Hepatocyte (in vitro differentiated cells): ENCODE measurements around the gene EIF3D. TPM values are rescaled to one million over a fixed set of nuclear protein-coding genes. Genes with fewer than 3 reads are reported as not detected.
A peak's percentile ranks its signal among the peaks of the same experiment; 100 is the strongest.

Experiments used
- DNase-seq: peaks from one replicate; pipeline ENCODE4 v3.0.0-alpha.2; 2016; ENCODE audit warnings: low spot score
- H2AFZ ChIP-seq: fragments of 200-600 bp; sonication (generic); 2 replicates; pipeline ENCODE4 v1.6.0; 2016; ENCODE audit warnings: antibody characterized with exemption, mild to moderate bottlenecking
- H3K27ac ChIP-seq: fragments of 200-600 bp; sonication (generic); 2 replicates; pipeline ENCODE4 v1.5.1; 2016; ENCODE audit warnings: mild to moderate bottlenecking
- H3K27me3 ChIP-seq: fragments of 200-600 bp; sonication (generic); 2 replicates; pipeline ENCODE4 v1.6.1; 2016
- H3K36me3 ChIP-seq: fragments of 200-600 bp; sonication (generic); replicated peaks from 2 replicates; pipeline ENCODE4 v1.5.1; 2016; ENCODE audit warnings: low read depth; ENCODE audit not compliant: insufficient read depth
- H3K4me1 ChIP-seq: fragments of 200-600 bp; sonication (generic); 2 replicates; pipeline ENCODE4 v1.5.1; 2016; ENCODE audit warnings: mild to moderate bottlenecking, moderate library complexity; ENCODE audit not compliant: insufficient read depth
- H3K4me2 ChIP-seq: fragments of 200-600 bp; sonication (generic); 2 replicates; pipeline ENCODE4 v1.6.0; 2016
- H3K4me3 ChIP-seq: fragments of 200-600 bp; sonication (generic); 2 replicates; pipeline ENCODE4 v1.5.1; 2016; ENCODE audit warnings: mild to moderate bottlenecking
- H3K79me2 ChIP-seq: fragments of 200-600 bp; sonication (generic); 2 replicates; pipeline ENCODE4 v1.6.0; 2017; ENCODE audit warnings: mild to moderate bottlenecking
- H3K9me2 ChIP-seq: fragments of 200-600 bp; sonication (generic); replicated peaks from 2 replicates; pipeline ENCODE4 v1.6.0; 2017; ENCODE audit warnings: mild to moderate bottlenecking; ENCODE audit not compliant: insufficient read depth
- H3K9me3 ChIP-seq: fragments of 200-600 bp; sonication (generic); 2 replicates; pipeline ENCODE4 v1.5.1; 2016; ENCODE audit warnings: low read depth, mild to moderate bottlenecking
- H4K20me1 ChIP-seq: fragments of 200-600 bp; sonication (generic); 2 replicates; pipeline ENCODE4 v1.6.0; 2016; ENCODE audit warnings: mild to moderate bottlenecking; ENCODE audit not compliant: insufficient read depth, poor library complexity, severe bottlenecking
- EZH2 ChIP-seq: fragments of 200-600 bp; sonication (generic); IDR thresholded peaks from 2 replicates; pipeline ENCODE4 v1.6.1; 2016; ENCODE audit warnings: antibody characterized with exemption, mild to moderate bottlenecking, borderline replicate concordance
- EZH2phosphoT487 ChIP-seq: fragments of 200-600 bp; sonication (generic); IDR thresholded peaks from one replicate; pipeline ENCODE4 v1.6.1; 2018; ENCODE audit warnings: antibody characterized with exemption, mild to moderate bottlenecking, low read depth, moderate library complexity; ENCODE audit not compliant: unreplicated experiment, severe bottlenecking
- WGBS: methylation state at CpG from one replicate; pipeline ENCODE4 v1.1.6; 2016; ENCODE audit warnings: low lambda C conversion rate; ENCODE audit errors: missing lambda C conversion rate; 5-methylcytosine and 5-hydroxymethylcytosine counted together
- polyA plus RNA-seq: library from polyadenylated mRNA; unstranded; fragments of >200 nt; fragmentation: Nextera tagmentation; extraction: Ambion mirVana; gene quantifications from 2 replicates; pipeline ENCODE4 v1.2.1, GENCODE V29; 2016
- total RNA-seq: library from RNA; depleted of rRNA; stranded (reverse); fragments of >200 nt; gene quantifications from 2 replicates; pipeline ENCODE4 v1.2.3, GENCODE V29; 2014
- TF ChIP-seq, protein P1 (sequence below): fragments of 200-600 bp; sonication (generic); IDR thresholded peaks from 2 replicates; pipeline ENCODE4 v1.5.1; 2016; ENCODE audit warnings: antibody characterized with exemption, mild to moderate bottlenecking; ENCODE audit not compliant: poor library complexity

Gene EIF3D
- total and polyA plus RNA-seq, 2 experiments from 2014 or later: 70.4 to 171 TPM

DNA sequence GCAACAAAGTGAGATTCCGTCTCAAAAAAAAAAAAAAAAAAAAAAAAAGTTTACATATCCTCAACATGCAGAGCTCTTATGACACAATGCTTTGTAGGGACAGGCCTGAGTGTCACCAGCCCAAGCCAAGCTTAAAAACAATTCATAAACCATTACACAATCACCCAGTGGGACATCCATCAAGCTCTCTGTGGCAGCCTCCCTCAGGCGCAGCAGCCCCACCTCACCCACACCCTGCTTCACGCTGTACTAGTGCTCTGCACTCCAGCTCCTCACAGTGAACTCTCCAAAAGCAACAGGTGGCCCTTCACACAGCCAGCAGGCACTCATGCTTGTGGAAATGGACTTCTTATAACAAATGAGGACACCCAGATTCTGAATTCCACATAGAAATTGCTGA lies 18.6 kb downstream of the EIF3D start:
- Histone ChIP-seq H4K20me1 (no peaks in the 10 kb centered on the region), H3K36me3 (peaks cover 4% of the 10 kb centered on the region), H3K79me2 (peaks cover 5% of the 10 kb centered on the region), H2AFZ (no peak overlapping the region), H3K4me3 (no peak overlapping the region), H3K27ac (no peak overlapping the region), H3K4me2 (no peak overlapping the region), H3K9me2 (no peaks in the 10 kb centered on the region), H3K9me3 (no peaks in the 10 kb centered on the region), H3K4me1 (peaks cover 10% of the 10 kb centered on the region), H3K27me3 (no peaks in the 10 kb centered on the region)
- TF ChIP-seq EZH2: no peak
- TF ChIP-seq, protein P1, sequence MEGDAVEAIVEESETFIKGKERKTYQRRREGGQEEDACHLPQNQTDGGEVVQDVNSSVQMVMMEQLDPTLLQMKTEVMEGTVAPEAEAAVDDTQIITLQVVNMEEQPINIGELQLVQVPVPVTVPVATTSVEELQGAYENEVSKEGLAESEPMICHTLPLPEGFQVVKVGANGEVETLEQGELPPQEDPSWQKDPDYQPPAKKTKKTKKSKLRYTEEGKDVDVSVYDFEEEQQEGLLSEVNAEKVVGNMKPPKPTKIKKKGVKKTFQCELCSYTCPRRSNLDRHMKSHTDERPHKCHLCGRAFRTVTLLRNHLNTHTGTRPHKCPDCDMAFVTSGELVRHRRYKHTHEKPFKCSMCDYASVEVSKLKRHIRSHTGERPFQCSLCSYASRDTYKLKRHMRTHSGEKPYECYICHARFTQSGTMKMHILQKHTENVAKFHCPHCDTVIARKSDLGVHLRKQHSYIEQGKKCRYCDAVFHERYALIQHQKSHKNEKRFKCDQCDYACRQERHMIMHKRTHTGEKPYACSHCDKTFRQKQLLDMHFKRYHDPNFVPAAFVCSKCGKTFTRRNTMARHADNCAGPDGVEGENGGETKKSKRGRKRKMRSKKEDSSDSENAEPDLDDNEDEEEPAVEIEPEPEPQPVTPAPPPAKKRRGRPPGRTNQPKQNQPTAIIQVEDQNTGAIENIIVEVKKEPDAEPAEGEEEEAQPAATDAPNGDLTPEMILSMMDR: no peak
- TF ChIP-seq EZH2phosphoT487: no peak
- WGBS: 93% methylated on average over 3 of the region's 3 CpGs
- DNase-seq: no peak

DNA sequence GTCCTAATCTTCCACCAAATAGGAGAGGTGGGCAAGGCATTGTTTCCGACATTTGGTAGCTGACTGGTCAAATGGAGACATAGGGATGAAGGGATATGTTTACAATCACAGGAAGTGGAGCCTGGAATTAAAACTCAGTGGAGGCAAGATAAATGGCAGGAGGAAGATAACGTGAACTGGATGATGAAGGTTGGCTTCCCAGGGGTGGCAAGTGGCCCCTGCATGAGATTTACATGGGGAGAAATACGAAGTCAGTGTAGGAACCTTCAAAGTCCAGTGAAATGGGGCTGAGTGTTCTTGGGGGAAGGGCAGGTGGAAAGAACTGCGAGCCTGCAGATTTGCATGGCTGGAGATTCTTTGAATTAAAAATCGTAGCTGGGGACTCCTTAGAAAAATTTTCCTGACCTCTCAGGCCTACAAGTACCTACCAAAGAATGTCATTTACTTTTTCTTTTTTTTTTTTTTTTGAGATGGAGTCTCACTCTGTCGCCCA lies 21.4 kb downstream of the EIF3D start:
- peak overlapping the region; percentile 42 for H3K27ac ChIP-seq
- no peaks in the 10 kb centered on the region for H3K9me3 ChIP-seq
- peak overlapping the region; percentile 53 for H2AFZ ChIP-seq
- H4K20me1 ChIP-seq: no peaks in the 10 kb centered on the region
- H3K9me2 ChIP-seq: no peaks in the 10 kb centered on the region
- no peaks in the 10 kb centered on the region for H3K27me3 ChIP-seq
- no peak overlapping the region for H3K4me3 ChIP-seq
- H3K36me3 ChIP-seq: no peaks in the 10 kb centered on the region
- DNase-seq: no peak
- H3K79me2 ChIP-seq: peaks cover 5% of the 10 kb centered on the region
- WGBS: 90% methylated on average over 6 of the region's 6 CpGs
- H3K4me2 ChIP-seq: peak overlapping the region; percentile 82
- no peak for TF ChIP-seq EZH2phosphoT487
- no peak for TF ChIP-seq EZH2
- TF ChIP-seq, protein P1: no peak
- peaks cover 10% of the 10 kb centered on the region for H3K4me1 ChIP-seq

DNA sequence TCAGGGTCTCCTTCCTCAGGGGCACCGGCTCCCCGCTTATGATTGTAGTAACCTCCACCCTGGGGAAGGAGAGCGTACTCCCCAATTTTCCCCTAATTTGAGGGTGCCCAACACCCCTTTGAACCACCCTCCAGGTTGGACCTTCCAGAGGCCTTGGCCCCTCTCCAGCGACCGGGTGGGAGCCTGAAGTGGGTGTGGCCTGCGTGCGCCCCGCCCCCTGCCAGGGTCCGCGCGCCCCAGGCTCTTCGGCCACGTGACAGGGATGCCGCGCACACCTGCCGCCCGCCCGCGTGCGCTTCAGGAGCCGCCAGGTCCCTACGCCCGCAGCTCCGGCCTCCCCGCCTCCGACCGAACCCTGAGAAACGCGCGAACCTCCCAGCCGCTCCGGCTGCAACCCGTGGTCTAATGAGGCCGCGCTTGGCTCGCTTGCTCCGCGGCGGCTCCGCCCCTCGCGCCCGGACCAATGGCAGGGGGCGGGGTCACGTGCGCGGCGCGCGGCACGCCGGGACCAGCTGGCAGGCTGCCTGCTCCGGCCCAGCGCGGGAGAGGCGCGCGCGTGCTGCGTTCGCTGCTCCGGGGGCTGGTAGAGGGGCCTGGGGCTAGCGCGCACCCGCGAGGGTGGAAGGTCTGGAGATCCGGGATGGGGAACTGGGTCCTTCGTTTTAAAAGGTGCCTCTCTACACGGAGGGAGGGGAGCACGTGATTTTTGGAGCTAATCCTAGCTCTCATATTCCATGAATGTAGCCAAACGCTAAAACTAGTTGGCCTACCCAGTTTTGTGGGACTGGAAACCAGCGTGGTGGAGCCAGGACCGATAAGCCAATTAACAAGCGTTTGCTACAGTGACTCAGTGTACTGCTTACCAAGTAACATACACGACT lies 22.1 kb downstream of the EIF3D start, which contains the start of gene FOXRED2:
TSS of gene FOXRED2 (minus strand) at position 404 of the 881 bp plus-strand sequence. CDS start 618 bp downstream, outside the sequence.
- peak; percentile 96 for DNase-seq
- H3K9me2 ChIP-seq: no peaks in the 10 kb centered on the region
- no peaks in the 10 kb centered on the region for H4K20me1 ChIP-seq
- H3K4me3 ChIP-seq: peak within 1 kb of the TSS; percentile 50
- no peaks in the 10 kb centered on the region for H3K36me3 ChIP-seq
- peak within 1 kb of the TSS; percentile 71 for H2AFZ ChIP-seq
- no peaks in the 10 kb centered on the region for H3K27me3 ChIP-seq
- H3K4me2 ChIP-seq: peak within 1 kb of the TSS; percentile 82
- TF ChIP-seq EZH2phosphoT487 (no peak), EZH2 (no peak)
- TF ChIP-seq, protein P1: no peak
- H3K4me1 ChIP-seq: peaks cover 10% of the 10 kb centered on the region
- H3K9me3 ChIP-seq: no peaks in the 10 kb centered on the region
- H3K79me2 ChIP-seq: peaks cover 5% of the 10 kb centered on the region
- H3K27ac ChIP-seq: peak within 1 kb of the TSS; percentile 56
- WGBS: 7% methylated on average over 72 of the region's 75 CpGs
